Measurements from ENCODE around the gene MAZ.
"Not testable (repeated sequence)": the region's sequence is repeated elsewhere in the genome, so short reads cannot be mapped to it uniquely, and the experiment has no call there.

The MAZ gene

DNA sequence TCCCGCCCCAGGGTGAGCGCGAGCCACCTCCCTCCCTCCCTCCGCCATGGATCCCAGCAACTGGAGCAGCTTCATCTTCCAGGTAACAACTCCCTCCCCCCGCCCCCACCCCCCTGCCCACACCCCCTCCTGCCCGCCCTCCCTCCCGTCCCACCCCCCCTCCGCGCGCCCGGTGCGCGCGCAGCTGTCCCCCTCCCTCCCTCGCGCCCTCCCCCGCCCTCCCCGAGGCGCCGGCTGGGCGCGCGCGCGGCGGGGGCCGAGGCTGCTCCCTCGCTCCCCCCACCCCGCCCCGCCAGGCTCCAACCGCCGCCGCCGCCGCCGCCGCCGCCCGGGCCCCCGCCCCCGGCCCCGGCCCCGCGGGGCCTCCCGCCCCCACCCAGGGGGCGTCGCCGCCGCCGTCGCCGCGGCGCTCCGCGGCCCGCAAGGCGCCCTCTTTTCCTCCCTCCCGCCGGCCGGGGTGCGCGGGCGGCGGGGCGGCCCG, at the start of gene MAZ:
Gene MAZ (plus strand): TSS at position 431 of the 481 bp plus-strand sequence. CDS start 173 bp downstream, outside the sequence.
- no peak for DNase-seq

DNA sequence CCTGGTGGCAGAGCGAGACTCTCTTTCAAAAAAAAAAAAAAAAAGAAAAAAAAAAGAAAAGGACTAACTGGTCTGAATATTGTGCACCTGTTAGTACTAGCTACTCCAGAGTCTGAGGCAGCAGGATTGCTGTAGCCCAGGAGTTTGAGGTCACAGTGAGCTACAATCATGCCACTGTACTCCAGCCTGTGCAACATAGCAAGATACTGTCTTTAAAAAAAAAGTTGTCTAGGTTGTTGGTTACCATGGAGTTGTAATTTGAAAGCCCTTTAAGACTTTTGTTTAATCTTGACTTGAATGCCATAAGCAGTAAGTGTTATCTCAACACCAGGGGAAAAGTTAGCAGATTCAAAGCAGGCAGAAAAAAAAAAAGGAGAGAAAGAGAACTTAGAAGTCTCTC, 49.7 kb upstream of the MAZ start:
- no peak for DNase-seq

- DNase-seq, result not testable (repeated sequence)
These were observed 49.2 kb upstream of the MAZ start for GRCh38 chr16:29757086-29757485.

DNA sequence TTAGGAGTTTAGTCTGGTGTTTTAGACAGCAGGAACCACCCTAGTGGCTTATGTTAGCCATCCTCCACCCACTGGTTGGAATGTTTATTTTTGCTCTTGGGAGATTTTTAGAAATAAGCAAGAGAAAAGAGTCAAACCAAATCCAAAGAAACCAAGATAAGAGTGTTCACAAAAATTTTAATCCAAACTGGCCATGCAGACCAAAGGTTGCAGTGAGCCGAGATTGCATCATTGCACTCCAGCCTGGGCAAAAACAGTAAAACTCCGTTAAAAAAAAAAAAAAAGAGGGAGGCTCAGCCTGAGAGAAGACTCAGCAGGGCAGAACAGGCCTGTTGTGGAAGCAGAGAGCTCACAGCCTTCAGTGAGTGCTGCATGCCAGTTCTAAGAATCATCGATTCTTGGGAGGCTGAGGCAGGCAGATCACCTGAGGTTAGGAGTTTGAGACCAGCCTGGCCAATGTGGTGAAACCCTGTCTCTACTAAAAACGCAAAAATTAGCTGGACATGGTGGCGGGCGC, 48.3 kb upstream of the MAZ start:
- DNase-seq, result no peak

DNA sequence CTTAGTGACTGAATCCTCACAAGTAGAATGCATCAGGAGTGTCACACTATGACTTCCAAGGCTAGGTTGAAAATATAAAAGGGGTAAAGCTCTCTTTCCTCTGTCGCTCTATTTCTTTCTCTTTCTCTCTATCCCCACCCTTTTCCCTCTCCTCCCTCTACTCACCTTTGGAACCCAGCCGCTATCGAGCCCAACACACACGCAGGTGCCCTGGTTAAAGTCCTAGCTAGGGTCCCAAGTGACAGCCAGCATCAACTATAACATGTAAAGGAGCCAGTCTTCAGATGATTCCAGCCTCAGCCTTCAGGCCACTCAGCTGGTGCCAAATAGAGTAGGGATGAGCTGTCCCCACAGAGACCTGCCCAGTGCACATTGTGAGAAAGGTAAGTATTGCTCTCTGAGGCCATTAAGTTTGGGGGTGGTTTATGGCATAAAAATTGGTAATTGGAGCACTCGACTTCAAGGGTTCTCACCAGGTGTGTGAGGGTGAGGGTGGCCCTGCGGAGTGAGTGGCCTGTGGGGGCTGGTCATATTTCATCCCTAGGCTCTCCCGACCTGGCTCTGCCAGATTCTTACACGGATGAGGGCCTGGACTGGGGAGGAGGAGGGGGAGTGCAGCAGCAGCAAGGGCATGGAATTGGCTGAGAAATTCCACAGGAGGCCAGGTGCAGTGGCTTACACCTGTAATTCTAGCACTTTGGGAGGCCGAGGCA, 45.6 kb upstream of the MAZ start:
- no peak for DNase-seq

DNA sequence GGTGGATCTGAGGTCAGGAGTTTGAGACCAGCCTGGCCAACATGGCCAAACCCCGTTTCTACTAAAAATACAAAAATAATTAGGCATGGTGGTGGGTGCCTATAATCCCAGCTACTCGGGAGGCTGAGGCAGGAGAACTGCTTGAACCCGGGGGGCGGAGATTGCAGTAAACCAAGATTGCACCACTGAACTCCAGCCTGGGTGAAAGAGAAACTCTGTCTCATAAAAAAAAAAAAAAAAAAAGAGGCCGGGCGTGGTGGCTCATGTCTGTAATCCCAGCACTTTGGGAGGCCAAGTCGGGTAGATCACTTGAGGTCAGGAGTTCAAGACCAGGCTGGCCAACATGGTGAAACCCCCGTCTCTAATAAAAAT, 45.1 kb upstream of the MAZ start:
- DNase-seq, result not testable (repeated sequence)

- DNase-seq, result no peak
These were observed 44.4 kb upstream of the MAZ start for GRCh38 chr16:29761882-29762281.

DNA sequence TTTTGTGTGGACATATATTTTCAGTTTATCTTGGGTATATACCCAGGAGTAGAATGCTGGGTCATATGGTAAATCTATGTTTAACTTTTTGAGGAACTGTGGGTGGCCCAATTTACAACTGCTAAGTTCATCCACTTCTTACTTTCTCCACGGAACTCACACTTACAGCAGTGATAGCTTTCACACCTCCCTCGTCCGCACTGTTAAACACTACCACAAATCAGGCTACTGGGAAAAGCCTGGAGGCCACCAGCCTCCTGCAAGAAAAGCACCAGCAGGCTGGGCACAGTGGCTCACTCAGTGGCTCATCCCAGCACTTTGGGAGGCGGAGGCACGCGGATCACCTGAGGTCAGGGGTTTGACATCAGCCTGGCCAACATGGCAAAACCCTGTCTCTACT, 43.0 kb upstream of the MAZ start:
- DNase-seq, result no peak

DNA sequence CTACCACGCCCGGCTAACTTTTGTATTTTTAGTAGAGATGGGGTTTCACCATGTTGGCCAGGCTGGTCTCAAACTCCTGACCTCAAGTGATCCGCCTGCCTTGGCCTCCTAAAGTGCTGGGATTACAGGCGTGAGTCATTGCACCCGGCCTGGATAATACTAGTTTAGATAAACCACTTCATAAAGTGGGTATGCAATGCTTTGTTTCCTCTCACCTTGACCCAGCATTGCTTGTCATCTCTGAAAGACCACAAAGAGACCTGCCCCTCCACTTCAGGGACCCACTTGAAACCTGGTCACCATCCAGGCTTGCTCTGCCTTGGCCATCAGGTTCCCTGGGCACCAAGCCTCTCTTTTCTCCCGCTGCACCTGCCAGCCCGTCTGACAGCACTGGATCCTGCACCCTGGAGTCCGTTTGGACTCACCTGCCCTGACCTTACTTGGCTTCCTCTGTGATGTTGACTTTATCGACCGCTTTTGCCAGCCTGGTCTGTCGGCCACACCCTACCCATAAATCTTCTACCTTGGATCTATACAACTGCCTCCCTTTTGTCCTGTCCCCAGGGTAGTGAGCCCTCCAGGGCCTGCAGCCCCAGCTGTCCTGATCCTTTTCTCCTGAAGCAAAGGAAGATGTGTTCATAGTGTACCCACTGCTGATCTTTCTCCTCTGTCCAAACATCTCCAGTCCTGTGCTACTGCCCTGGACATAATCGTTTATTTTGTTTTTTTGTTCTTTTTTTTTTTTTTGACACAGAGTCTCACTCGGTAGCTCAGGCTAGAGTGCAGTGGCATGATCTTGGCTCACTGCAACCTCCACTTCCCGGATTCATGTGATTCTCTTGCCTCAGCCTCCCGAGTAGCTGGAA, 40.9 kb upstream of the MAZ start:
- no peak for DNase-seq

- no peak for DNase-seq
These were observed 39.8 kb upstream of the MAZ start for GRCh38 chr16:29766571-29766970.

DNA sequence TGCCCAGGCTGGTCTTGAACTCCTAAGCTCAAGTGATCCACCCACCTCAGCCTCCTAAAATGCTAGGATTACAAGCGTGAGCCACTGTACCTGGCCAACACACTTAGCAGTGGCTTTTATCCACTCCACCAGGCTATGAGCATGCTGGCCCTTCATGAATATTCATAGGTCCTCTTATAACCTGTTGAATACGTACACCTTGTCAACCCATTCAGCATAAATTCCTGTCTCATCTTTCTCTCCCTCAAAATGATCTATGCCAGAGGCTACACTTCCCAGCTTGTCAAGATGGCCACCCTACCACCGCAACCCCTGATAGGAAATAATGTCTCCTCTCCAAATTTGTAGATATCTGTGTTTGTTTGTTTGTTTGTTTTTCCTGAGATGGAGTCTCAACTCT, 39.3 kb upstream of the MAZ start:
- no peak for DNase-seq

DNA sequence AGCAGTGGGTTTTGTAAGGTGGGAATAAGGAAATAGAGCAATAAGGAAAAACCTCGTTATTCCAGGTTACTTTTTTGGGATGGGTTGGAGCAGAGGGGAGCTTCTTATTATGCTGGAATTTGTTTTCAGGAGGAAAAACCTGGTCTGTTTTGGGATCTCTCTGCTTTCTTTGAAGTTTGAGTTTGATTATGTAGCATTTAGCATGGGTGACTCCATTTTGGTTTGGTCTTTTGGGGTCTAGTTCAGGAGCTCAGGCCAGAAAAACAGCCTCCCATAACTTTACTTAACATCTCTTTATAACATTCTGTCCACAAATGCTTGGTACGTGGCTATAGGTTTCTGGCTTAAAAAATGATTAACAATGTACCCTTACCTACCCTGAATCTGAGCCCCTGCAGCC, 36.8 kb upstream of the MAZ start:
- DNase-seq, result no peak

GRCh38 chr16:29770250-29770929, 35.9 kb upstream of the MAZ start:
- no peak for DNase-seq

- not testable (repeated sequence) for DNase-seq
These were observed 34.0 kb upstream of the MAZ start for GRCh38 chr16:29772330-29772729.

DNA sequence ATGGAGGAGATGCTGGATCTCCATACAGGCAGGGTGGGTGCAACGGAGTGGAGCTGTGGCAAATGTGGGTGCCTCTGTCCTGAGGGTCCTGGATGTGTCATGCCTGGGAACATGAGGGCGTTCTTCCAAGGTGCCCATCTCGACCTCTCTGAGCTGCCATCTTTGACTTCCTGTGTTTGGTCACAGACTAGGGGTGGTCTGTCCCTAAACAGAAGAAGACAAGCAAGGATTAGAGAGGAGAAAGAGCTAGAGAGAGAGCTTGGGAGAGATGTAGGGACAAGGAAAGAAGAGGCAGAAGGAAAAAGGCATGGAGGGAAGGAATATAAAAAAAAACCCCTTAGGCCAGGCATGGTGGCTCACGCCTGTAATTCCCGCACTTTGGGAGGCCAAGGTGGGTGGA, 31.6 kb upstream of the MAZ start:
- no peak for DNase-seq

GRCh38 chr16:29775742-29776408, 30.5 kb upstream of the MAZ start:
- no peak for DNase-seq

DNA sequence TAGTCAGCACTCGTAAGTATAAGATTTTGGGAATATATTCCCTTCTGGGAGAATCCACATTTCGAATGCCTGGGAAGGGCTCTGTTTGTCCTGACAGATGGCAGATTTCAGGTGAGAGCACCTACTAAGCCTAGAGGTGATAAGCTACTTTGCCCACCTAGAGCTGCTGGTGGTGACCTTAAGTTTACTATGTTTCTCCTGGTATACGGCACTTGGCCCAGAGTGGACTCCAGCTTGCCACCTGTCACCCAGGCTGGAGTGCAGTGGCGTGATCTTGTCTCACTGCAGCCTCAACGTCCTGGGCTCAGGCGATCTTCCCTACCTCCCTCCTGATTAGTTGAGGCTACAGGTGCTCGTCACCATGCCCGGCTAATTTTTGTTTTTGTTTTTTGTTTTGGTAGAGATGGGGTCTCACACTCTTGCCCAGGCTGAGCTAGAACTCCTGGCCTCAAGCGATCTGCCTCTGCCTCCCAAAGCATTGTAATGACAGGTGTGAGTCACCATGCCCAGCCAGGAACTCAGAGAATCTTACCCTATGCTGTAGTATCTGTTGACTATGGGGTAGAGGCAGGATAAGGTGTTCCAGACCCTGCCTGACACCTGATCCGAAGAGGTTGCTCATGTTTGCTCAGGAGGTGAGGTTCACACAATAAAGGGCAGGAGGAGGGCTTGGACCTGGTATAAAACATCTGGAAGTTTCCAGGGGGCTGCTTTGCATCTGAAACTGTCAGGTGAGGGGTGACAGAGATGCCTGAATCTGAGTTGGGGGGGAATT, 28.6 kb upstream of the MAZ start, which contains the start of gene ZG16:
Gene ZG16 (plus strand): TSS at position 681 of the 775 bp plus-strand sequence. CDS start 1,011 bp downstream, outside the sequence.
- no peak for DNase-seq

DNA sequence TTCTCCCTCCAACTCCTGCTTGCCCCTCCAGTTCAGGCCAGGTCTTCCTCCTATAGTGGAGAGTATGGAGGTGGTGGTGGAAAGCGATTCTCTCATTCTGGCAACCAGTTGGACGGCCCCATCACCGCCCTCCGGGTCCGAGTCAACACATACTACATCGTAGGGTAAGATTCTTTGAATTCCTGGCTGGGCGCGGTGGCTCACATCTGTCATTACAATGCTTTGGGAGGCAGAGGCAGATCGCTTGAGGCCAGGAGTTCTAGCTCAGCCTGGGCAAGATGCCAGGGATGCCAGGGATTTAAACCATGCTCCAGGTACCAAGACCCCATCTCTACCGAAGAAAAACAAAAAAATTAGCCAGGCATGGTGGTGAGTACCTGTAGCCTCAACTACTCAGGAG, 26.9 kb upstream of the MAZ start:
- no peak for DNase-seq

- DNase-seq, result not testable (repeated sequence)
These were observed 23.0 kb upstream of the MAZ start for GRCh38 chr16:29783094-29783953.

DNA sequence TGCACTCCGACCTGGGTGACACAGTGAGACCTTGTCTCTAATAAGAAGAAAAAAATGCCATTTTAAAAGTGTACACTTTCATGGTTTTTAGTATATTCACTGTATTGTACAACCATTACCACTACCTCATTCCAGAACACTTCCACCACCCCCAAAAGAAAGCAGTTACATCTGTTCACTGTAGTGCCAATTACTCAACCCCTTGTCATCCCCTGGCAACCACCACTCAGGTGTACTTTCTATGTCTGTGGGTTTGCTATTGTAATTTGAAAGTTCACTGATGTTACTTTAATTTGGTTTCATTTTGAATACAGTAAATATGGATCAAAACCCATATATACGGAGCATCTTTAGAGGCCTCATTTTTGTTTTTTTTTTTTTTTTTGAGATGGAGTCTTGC, 22.2 kb upstream of the MAZ start:
- no peak for DNase-seq

All from stimulated activated CD8-positive, alpha-beta memory T cell treated with anti-CD3 and anti-CD28 coated beads, Interleukin-4, amount 100 ng/mL, for 48 hours (primary cell).